LNCAP (cell line): ENCODE results near the gene ZNF101.

Experiments
- CTCF ChIP-seq: fragments of 450-650 bp; IDR thresholded peaks from 2 replicates; pipeline ENCODE4 v1.5.1; 2017; ENCODE audit warnings: mild to moderate bottlenecking

The ZNF101 gene

GRCh38 chr19:19657397-19657783, 11.2 kb upstream of the ZNF101 start:
- TF ChIP-seq CTCF = no peak

GRCh38 chr19:19659646-19660245, 8.9 kb upstream of the ZNF101 start:
- no peak for TF ChIP-seq CTCF

GRCh38 chr19:19661141-19661674, 7.4 kb upstream of the ZNF101 start:
- no peak for TF ChIP-seq CTCF

GRCh38 chr19:19661675-19662251, 6.9 kb upstream of the ZNF101 start:
- TF ChIP-seq CTCF = no peak

GRCh38 chr19:19662344-19662743, 6.3 kb upstream of the ZNF101 start:
- TF ChIP-seq CTCF = no peak

- TF ChIP-seq CTCF = no peak
Measured at GRCh38 chr19:19662871-19663255, 5.8 kb upstream of the ZNF101 start.

- TF ChIP-seq CTCF = peak; percentile 37; the same call in 1 of the 2 replicates
Measured at GRCh38 chr19:19663256-19664120, 5.2 kb upstream of the ZNF101 start, which contains the start of gene ATP13A1. Gene ATP13A1 (minus strand): TSS chr19:19663676. CDS start chr19:19663666, 10 bp downstream.
